KOPT-K1 (cell line): ENCODE measurements around the gene ANAPC5.

ENCODE experiments used
- H3K27ac ChIP-seq: fragments of 200-600 bp; sonication (generic); 2 replicates; pipeline ENCODE4 v1.5.1; 2016; ENCODE audit warnings: antibody characterized with exemption, mild to moderate bottlenecking, low read depth, low read length; ENCODE audit not compliant: poor library complexity, severe bottlenecking
- H3K36me3 ChIP-seq: fragments of 200-600 bp; sonication (generic); 2 replicates; pipeline ENCODE4 v1.5.1; 2017; ENCODE audit warnings: antibody characterized with exemption, mild to moderate bottlenecking, low read length, moderate library complexity; ENCODE audit not compliant: insufficient read depth
- H3K9me3 ChIP-seq: fragments of 200-600 bp; sonication (generic); 2 replicates; pipeline ENCODE4 v1.5.1; 2017; ENCODE audit warnings: antibody characterized with exemption, low read length, mild to moderate bottlenecking; ENCODE audit not compliant: insufficient read depth, poor library complexity, severe bottlenecking

Gene ANAPC5

GRCh38 chr12:121274036-121274763 lies 78.0 kb downstream of the ANAPC5 start:
- Histone ChIP-seq H3K27ac (no peak overlapping the region), H3K9me3 (no peaks in the 10 kb centered on the region), H3K36me3 (peaks cover 90% of the 10 kb centered on the region)

DNA sequence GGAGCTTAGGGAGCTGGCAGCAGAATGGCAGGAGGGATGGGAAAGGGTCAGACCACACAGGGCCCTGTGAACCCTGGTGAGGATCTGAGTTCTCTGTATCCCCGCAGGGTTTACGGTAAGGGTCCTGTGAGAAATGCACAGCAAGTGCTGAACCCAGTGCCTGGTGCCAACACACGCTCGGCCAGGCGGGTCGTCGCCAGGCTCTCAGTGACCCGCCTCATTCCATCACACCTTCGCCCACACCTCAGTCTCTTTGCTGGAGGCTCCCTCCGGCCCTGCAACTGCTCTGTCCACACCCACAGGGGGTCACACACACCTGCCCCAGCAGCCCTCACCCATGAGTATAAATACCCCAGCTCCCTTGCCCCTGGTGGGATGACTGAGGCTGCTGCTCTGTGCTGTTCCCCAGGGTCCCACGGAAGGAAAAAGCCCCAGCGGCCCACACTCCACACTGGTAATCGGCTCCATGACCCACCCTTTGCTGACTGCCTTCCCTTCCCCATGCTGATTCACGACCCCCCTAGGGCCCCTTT lies 78.8 kb downstream of the ANAPC5 start:
- Histone ChIP-seq H3K36me3 (peaks cover 90% of the 10 kb centered on the region), H3K9me3 (no peaks in the 10 kb centered on the region), H3K27ac (no peak overlapping the region)

DNA sequence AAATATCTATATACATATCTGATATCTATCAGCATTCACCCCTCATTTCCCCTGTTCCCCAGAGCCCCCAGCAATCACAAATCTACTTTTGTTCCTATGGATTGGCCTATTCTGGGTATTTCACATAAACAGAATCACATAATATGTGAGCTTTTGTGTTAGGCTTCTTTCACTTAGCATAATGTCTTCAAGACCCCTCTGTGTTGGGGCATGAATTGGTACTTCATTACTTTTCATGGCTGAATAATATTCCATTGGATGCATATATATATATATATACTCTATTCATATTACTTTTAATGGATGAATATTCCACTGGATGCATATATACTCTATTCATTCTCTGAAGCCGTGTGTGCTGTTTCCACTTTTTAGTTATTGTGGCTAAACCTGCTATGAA lies 84.4 kb downstream of the ANAPC5 start:
- no peaks in the 10 kb centered on the region for H3K9me3 ChIP-seq
- H3K36me3 ChIP-seq, result peaks cover 96% of the 10 kb centered on the region
- H3K27ac ChIP-seq, result no peak overlapping the region

- Histone ChIP-seq H3K27ac (no peak overlapping the region), H3K9me3 (no peaks in the 10 kb centered on the region), H3K36me3 (peaks cover 98% of the 10 kb centered on the region)
Observed at GRCh38 chr12:121264951-121265515, 87.2 kb downstream of the ANAPC5 start.

DNA sequence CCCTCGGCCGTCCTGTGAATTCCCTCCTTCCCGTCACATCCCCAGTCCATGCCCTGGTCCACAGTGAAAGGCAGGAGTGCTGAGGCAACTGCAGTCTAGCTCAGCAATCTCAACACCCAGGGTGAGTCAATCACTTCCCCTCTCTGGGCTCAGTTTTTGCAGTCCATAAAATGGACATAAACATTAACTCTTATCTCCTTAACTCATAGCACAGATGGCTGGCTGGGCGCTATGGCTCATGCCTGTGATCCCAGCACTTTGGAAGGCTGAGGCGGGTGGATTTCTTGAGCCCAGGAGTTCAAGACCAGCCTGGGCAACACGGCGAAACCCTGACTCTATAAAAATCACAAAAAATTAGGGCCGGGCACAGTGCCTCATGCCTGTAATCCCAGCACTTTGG lies 88.1 kb downstream of the ANAPC5 start:
- H3K36me3 ChIP-seq, result peaks cover 98% of the 10 kb centered on the region
- H3K9me3 ChIP-seq, result no peaks in the 10 kb centered on the region
- no peak overlapping the region for H3K27ac ChIP-seq

GRCh38 chr12:121263206-121263935 lies 88.8 kb downstream of the ANAPC5 start:
- Histone ChIP-seq H3K36me3 (peaks cover 98% of the 10 kb centered on the region), H3K9me3 (no peaks in the 10 kb centered on the region), H3K27ac (no peak overlapping the region)

DNA sequence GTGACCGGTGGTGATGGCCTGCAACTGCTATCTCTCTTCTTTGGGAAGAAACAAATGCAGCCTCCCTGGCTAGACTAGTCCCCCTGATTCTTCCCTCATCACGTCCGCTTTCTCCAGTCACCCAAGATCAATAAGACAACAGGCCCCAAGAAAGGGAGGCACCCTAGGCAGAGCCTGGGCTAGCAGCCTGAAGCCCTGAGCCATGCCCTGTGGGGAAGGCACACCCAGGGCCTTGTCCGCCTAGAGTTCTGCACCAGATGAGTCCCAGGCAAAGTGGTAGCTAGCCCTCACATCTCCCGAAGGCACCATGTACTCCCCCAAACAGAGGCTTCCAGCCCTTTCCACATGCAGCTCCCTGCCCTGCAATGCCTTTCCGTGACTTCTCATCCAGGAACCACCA lies 90.8 kb downstream of the ANAPC5 start:
- no peak overlapping the region for H3K27ac ChIP-seq
- no peaks in the 10 kb centered on the region for H3K9me3 ChIP-seq
- H3K36me3 ChIP-seq, result peaks cover 98% of the 10 kb centered on the region

DNA sequence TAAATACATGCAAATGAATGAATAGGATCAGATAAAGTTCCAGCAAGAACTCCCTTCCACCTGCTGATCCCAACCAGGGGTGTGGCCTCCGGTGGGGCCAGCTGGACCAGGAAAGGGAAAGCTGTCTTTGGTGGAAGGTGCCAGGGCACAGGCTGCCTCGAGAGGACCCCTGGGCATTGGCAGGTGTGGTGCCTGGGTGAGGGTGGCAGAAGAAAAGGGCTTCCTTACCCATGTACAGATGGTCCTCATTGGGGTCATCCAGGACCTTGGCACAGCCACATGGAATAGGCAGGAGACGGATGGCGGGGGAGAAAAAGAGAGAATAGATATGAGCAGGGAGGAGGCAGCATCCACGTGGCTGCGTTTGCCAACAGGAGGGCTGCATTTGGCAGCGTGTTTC lies 92.1 kb downstream of the ANAPC5 start:
- H3K9me3 ChIP-seq, result no peaks in the 10 kb centered on the region
- H3K27ac ChIP-seq, result no peak overlapping the region
- H3K36me3 ChIP-seq, result peaks cover 98% of the 10 kb centered on the region

DNA sequence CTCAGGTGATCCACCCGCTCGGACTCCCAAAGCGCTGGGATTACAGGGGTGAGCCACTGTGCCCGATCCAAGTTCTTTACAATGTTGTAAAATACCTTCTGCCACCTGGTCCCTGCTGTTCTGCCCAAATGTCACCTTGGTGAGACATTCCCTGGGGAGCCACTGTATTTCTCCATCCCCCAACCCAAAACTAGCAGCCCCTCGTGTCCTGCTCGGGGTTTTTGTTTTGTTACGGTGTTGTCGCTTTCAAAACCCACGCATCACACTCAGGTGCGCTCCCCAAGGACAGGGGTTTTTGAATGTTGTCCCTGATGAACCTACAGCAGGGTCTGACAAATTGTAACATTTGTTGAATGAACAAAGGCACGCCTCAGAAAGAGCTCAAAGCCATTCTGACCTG lies 93.1 kb downstream of the ANAPC5 start:
- Histone ChIP-seq H3K27ac (no peak overlapping the region), H3K36me3 (peaks cover 97% of the 10 kb centered on the region), H3K9me3 (no peaks in the 10 kb centered on the region)
